HG03342 (cell line): ENCODE results near the gene SLC38A6.
"Not testable (repeated sequence)": the region's sequence is repeated elsewhere in the genome, so short reads cannot be mapped to it uniquely, and the experiment has no call there.

ENCODE experiments used
- ATAC-seq: cut with Tn5 transposase; IDR thresholded peaks from one replicate; pipeline ENCODE4 v1.9.1; 2021; ENCODE audit warnings: mild to moderate bottlenecking, moderate library complexity; ENCODE audit not compliant: unreplicated experiment

SLC38A6 gene

DNA sequence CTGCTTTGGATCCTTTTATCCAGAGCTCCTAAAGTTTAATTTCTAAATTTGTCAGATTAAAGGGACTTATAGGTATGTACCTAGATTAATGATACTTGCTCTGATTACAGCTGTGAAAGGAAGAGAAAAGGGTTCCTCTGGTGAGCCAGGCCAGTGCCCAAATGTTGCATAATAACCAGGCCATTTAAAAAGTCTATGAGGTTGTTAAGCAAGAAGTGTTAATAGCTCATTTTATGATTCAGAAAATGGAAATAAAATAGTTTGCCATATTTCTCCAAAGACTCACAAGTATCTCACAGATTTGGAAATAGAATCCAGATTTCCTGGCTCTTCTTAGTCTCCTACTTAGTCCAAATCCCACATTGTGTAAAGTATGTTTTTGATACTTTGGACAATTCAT is 67.6 kb downstream of the SLC38A6 start:
- ATAC-seq: no peak

GRCh38 chr14:61050417-61050816 is 69.4 kb downstream of the SLC38A6 start:
- no peak for ATAC-seq

DNA sequence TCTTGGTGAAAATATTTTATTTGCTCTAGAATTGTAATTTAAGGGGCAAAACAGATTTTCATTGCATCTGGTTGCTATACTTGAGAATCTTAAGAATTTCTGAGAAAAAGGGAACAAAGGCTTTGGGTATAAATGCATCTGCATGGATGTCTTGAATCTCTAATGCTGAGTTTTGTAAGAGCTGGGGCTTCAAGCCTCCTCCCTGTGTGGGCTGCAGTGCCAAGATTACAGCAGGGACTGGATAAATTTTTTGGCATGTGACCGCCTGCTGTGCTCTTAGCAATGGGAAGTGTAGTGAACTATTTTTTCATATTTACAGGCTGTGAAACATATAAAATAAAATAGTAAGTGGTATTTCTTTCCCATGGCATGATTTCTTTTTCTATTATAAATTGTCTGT is 70.0 kb downstream of the SLC38A6 start:
- ATAC-seq: no peak

DNA sequence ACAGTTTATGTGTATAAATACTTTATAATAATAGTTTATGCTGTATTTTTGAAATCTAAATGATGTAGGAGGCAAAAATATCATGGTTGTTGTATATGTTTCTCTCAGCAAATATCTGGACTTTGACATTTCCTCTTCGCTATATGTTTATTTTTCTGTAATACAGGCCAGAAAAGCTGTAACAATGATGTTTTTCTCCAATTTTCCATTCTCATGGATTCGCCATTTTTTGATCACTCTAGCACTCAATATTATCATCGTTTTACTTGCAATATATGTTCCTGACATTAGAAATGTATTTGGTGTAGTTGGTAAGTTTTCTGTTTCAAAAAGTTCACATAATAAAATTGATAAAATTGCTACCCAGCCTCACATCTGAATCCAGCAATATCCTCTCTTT is 70.6 kb downstream of the SLC38A6 start:
- ATAC-seq: no peak

- ATAC-seq: no peak
Observed at GRCh38 chr14:61063461-61063860, 82.4 kb downstream of the SLC38A6 start.

DNA sequence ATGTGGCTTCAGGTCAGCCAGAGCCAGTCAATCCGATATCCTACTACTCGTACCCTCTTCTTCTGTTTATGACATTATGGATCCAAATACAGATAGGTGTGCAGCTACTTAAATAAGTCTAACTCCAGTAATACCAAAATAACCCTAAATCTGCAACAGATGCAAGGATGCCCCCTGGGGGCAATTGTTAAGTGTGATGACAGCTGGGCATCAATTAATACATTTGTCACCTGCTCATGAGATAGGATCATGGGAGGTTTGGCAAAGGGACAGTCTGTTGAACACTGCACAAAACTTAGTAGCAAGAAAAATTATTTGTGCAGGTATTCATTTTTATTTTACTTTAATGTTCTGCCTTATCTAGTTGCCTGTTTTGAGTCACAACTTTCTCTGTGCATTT is 83.2 kb downstream of the SLC38A6 start:
- ATAC-seq: no peak

DNA sequence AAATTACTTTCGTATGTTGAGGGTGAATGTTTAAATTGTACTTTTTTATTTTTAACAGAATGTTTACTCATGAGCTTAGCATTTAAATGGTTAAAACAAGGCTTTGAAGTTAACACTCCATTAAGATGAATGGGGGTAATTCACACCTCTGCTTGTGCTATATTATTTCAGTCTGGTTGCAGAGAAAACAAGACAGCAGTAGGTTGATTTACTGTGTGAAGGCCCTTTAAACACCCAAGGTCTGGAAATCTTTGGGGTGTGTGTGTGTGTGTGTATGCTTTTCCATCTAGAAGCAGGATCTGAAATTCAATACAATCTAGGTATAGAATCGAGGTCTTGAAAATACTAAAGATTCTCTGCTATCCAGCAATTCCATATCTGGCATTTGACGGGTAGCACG is 83.8 kb downstream of the SLC38A6 start:
- ATAC-seq: no peak

DNA sequence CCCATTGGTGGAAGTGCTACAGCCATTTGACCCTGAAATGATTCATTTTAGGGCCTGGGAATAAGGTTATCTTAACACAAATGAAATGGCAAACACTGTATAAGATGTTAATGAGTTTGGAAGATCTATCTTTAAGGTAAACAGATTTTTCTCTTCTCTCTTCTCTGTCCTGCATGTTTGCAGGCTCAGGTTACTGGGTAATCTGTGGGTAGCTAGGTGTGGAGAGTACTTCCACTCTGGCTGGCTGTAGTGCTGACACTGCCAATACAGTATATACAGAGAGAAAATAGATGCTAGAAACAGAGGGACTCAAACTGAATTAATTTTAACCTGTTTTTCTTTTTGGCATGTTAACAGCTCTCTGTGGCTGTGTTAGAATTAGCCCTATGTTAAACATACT is 84.6 kb downstream of the SLC38A6 start:
- ATAC-seq: no peak

DNA sequence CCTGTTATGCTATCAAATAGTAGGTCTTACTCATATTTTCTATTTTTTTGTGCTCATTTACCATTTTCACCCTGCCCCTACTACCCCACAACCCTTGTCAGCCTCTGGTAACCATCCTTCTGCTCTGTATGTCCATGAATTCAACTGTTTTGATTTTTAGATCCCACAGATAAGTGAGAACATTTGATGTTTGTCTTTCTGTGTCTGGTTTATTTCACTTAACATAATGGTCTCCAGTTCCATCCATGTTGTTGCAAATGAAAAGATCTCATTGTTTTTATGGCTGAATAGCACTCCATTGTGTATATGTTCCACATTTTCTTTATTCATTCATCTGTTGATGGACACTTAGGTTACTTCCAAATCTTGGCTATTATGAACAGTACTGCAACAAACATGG is 91.4 kb downstream of the SLC38A6 start:
- not testable (repeated sequence) for ATAC-seq

- no peak for ATAC-seq
Observed at GRCh38 chr14:61074852-61075251, 93.8 kb downstream of the SLC38A6 start.

GRCh38 chr14:61076556-61076955 is 95.5 kb downstream of the SLC38A6 start:
- ATAC-seq: no peak

- no peak for ATAC-seq
Observed at GRCh38 chr14:61077437-61077836, 96.4 kb downstream of the SLC38A6 start.

GRCh38 chr14:61077951-61078720 is 97.1 kb downstream of the SLC38A6 start:
- no peak for ATAC-seq

DNA sequence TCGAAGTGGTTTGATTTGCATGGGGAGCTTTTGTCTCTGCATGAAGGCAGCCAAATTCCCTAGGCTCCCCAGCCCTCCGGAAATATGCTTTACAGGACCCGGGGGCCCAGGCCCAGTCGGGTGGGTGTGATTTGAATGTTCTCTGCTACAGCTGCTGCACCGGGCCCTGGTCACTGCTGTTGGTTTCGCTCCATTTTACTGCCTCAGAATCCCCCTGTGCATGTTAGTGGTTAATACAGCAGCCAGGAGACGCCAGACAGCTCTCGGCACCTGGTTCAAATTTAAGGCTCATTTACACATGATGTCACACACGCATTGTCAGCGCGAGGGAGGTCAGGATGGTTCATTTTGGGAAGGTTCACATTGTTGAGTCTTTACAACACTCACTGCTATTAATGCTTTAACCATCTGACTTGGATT is 99.6 kb downstream of the SLC38A6 start:
- peak; percentile 94 for ATAC-seq

DNA sequence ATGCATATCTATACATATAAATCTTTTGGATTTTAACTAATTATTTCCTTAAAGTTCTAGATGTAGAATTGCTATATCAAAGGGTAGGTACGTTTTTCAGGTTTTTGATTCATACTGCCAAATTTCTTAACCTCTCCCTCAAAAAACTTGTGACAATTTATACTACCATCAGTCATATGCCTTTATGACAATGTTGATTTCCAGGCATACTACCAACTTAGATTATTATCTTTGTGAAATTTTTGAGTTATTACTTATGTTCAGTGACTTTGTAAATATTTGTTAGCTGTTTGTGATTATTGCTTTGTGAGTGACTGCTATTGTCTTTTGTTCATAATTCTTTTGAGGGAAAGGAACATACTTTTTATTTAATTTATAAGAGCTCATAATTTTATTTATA is 107.0 kb downstream of the SLC38A6 start:
- no peak for ATAC-seq

DNA sequence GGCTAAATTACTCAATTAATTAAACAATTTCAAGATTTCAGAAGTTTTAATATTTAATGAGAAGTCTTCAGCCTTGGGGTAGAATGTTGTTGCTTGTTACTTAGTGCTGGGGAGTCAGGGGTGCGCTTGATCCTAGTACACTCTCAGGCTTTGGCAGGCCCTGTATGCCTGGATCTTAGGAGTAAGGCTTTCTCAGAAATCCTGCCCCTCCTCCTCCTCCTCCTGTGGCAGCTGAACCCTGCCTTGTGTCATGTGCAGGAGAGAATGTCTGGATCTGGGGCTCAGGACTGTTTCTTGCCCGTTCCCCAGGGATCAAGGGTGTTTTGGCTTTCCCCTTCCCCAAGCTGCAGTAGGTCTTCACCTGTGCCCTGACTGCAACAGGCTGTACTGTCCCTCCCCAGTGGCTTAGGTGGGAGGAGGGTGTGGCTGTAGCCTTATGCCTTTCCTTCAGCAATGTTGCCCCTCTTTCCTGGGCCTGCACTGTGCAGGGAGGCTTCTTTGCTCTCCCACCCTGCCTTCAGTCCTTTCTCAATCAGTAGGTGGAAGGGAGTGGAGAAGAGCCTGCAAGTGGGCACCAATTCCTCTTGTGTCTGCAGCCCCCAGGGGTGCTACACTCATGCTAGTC is 108.2 kb downstream of the SLC38A6 start:
- ATAC-seq: no peak

DNA sequence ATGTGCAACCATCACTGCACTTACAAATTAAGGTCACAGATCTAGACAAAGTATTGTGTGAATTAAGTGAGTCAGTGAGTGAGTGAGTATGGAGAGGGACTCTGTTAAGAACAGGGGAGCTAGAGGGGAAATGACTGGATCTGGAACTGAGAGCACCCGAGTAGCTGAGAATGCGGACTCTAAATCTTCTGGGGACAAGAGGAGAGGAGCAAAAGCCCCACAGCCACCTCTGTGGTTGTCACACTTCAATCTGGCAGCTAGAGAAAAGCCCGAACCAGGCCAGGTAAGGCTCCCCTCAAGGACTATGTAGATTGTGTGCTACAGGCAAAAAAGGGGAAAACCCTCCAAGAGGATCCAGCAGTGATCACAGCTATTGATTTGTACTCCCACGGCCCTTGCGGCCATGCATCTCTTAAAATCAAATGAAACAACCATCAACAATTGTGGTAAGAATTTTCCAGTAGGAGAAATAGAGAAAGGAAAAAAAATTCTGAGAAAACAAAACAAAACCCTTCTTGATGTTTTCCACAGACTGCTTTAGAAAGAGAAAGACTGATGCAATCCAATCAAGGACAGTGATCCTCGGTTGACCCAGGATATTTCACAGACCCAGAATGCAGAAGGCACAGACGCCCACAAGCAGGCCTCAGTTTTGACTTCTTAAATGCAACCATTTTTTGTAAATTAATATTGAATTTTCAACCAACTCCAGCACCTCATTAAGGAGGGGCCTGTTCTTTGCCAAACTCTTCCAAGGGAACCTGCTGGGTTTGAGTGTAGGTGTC is 109.6 kb downstream of the SLC38A6 start:
- ATAC-seq: peak; percentile 57

- ATAC-seq: no peak
Observed at GRCh38 chr14:61091657-61092273, 110.7 kb downstream of the SLC38A6 start.

GRCh38 chr14:61098096-61098495 is 117.1 kb downstream of the SLC38A6 start:
- ATAC-seq: not testable (repeated sequence)

DNA sequence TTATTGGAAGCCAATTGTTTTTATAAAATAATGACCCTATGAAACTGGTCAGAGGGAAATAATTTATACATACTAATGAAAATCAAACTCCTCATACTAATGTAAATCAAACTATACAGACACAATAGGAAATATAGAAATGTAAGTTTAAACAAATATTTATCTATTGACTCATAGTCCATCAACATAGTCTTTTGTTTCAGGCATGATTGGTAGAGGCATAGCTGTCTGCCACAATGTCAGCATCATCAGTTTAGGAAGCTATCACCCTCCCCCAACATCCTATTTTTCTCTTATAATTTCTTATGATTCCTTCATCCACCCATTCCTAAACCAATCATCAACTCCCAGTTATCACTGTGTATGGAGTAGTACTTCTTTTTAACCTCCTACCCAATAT is 117.7 kb downstream of the SLC38A6 start:
- no peak for ATAC-seq

- no peak for ATAC-seq
Observed at GRCh38 chr14:61099216-61099835, 118.3 kb downstream of the SLC38A6 start.
